Right forelimb (tissue), 1 donor: ENCODE data around the gene CYP2J2.
"Not testable (repeated sequence)": the region's sequence is repeated elsewhere in the genome, so short reads cannot be mapped to it uniquely, and the experiment has no call there.

Source experiments
- DNase-seq: peaks from one replicate; pipeline ENCODE4 v3.0.0-alpha.2; 2018

Gene CYP2J2, protein sequence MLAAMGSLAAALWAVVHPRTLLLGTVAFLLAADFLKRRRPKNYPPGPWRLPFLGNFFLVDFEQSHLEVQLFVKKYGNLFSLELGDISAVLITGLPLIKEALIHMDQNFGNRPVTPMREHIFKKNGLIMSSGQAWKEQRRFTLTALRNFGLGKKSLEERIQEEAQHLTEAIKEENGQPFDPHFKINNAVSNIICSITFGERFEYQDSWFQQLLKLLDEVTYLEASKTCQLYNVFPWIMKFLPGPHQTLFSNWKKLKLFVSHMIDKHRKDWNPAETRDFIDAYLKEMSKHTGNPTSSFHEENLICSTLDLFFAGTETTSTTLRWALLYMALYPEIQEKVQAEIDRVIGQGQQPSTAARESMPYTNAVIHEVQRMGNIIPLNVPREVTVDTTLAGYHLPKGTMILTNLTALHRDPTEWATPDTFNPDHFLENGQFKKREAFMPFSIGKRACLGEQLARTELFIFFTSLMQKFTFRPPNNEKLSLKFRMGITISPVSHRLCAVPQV

GRCh38 chr1:59926381-59927123 lies at the start of gene CYP2J2:
Gene CYP2J2 (minus strand): TSS chr1:59926773. CDS start chr1:59926746, 27 bp downstream.
- DNase-seq: peak; percentile 58

DNA sequence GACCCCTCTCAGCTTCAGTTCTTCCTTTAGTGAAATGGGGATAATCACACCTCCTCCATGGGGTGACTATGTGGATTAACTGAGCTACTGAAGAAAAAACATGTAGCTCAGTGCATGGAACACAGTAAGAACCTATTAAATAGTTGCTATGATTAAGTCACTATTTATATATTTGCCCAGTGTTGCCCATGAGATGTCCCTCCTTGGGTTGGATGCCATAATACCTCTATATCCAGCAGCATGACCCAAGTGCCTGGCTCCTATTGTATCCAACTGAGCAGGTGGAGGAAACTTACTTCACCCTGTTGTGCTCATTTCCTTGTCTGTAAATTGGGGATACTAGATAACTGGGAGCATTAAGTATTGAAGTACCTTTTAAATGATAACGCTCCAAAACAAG lies 47.1 kb upstream of the CYP2J2 start:
- no peak for DNase-seq

DNA sequence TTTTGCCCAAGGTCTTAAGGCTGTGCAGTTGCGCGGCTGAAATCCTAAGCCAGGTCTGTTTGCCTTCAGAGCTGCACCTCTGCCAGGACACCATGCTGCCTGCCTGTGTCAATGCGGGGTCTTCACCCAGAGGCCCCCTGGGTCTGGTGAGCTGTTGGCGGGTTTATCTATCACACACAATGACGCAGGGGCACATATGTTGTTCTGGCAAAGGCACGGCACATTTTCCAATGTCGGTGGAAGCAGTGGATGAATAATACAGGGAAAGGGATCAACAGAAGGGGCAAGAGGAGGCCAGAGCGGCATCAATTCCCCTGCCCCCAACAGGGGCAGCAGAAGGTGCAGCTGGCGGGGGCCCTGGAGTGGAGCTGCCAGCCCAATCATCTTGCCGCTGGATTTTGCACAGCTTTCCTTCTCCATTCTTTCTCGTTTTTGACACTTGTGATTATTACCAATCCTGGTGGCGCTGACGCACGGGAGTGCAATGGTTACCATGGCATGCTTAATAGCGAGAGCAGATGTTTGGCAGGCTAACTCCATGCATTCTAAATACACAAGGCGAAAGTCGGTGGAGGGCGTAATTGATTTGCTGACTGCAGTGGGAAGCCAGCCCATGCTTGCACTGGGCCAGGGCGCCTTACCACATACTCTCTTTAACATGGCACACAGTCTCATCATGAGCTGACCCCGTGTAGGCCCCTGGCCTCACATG lies 45.8 kb upstream of the CYP2J2 start:
- peak; percentile 78 for DNase-seq

DNA sequence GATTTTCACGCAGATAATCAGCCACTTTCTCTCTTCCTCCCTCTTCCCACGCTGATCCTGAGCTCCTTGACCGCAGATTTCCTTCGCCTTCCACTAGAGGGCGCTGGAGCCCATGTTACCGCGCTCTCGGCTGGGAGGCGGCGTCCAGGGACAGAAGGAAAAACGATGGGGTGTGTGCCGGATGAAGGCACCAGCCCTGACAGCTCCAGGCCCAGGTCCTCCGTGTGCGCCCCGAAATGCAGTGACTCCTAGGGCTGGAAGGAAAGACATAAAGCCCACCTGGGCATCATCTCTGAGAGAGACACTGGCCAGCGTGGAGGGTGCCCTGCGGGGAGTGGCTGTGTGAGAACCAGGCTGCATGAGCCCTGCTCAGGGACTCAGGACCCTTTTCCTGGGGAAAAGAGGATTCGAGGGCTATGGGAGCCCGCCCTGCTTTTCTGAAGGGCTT lies 44.9 kb upstream of the CYP2J2 start:
- peak; percentile 91 for DNase-seq

DNA sequence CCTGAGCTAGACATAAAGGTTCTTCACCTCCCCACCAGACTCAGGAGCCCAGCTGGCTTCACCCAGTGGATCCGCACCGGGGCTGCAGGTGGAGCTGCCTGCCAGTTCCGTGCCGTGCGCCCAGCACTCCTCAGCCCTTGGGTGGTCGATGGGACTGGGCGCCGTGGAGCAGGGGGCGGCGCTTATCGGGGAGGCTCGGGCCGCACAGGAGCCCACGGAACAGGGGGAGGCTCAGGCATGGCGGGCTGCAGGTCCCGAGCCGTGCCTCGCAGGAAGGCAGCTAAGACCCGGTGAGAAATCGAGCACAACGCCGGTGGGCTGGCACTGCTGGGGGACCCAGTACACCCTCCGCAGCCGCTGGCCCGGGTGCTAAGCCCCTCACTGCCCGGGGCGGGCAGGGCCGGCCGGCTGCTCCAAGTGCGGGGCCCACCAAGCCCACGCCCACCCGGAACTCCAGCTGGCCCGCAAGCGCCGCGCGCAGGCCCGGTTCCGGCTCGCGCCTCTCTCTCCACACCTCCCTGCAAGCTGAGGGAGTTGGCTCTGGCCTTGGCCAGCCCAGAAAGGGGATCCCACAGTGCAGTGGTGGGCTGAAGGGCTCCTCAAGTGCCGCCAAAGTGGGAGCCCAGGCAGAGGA lies 43.1 kb upstream of the CYP2J2 start:
- DNase-seq: not testable (repeated sequence)

GRCh38 chr1:59968746-59969145 lies 42.2 kb upstream of the CYP2J2 start:
- DNase-seq: not testable (repeated sequence)

GRCh38 chr1:59967780-59968179 lies 41.2 kb upstream of the CYP2J2 start:
- no peak for DNase-seq

DNA sequence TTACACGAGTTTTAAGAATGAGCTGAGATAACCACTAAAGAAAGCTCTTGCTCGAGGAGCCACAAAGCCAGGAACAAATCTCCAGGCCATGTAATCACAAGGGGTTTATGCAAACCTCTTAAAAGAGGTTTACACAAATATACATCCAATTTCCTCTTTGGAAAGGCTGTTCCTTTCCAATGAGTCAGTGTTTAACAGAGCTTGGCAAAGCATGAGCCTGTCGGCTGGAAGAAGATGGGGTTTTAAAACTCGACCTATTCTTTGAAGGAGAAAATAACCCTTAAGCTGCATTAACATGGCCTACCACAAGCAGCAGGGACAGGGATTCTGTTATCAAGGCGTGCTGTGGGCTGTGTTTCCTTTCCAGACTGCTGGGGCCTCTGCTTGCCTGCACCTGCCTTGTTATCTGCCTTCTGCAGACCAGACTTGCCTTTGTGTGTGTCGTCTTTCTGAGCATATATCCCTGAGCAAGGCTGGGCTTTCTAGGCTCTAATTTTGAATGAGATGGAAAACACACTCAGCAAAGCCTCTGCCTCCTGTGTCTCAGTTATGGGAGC lies 40.6 kb upstream of the CYP2J2 start:
- DNase-seq: no peak

- DNase-seq: no peak
Measured at GRCh38 chr1:59952065-59952464, 25.5 kb upstream of the CYP2J2 start.

GRCh38 chr1:59949648-59950047 lies 23.1 kb upstream of the CYP2J2 start:
- DNase-seq: no peak

DNA sequence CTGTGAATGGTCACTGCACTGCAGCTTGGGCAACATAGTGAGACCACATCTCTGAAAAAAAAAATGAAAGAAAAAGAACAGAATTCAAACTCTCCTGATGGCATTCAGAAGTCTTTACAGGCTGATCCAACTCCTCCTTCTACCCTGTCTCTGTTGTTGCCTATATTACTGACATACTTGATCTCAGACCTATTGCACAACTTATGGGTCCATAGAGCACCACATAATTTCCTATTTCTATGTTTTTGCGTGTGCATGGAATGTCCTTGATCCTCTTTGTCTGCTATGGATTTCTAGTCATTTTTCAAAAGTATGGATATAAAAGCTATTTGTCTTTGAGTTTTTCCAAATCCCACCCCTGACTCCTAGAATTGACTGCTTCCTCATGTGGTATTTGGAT lies 22.4 kb upstream of the CYP2J2 start:
- DNase-seq: no peak

DNA sequence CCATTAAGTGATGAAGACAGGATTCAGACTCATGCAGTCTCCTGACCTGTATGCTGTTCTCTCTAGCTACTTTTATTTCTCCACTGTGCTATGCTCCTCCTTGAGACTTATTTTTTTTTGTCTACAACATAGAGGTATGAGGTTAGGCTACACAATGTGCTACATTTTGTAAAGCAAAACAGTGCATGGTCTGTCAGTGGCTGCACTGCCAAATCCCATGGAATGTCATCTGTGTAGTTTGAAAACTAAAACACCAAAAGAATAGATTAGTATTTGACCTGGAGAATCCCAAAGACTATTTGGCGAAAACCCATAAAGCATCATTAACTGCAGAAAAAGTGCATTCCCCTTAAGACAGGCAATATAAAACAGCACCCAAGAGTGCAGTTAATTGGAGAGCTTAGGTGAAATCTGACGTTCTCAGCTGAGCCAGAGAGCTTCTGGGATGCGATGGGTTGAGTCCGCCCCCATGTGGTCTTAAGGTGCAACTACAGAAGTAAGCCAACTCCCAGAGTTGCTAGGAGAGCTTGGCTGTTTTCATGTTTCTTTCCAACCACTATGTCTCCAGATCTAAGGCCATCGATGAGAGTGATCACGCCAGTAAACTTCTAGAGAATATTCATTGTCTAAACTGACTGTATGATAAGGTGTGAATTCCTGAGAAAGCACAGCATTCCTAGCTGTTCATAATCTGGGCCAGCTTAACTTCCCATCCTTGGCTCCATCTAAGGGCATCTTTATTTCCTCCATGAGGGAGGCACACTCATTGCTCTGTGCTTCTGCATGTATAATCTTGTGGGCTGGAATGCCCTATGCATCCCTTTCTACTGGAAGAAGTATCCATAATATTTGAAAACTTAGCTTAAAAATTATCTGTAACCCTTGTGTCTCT lies 20.7 kb upstream of the CYP2J2 start:
- DNase-seq: peak; percentile 61

DNA sequence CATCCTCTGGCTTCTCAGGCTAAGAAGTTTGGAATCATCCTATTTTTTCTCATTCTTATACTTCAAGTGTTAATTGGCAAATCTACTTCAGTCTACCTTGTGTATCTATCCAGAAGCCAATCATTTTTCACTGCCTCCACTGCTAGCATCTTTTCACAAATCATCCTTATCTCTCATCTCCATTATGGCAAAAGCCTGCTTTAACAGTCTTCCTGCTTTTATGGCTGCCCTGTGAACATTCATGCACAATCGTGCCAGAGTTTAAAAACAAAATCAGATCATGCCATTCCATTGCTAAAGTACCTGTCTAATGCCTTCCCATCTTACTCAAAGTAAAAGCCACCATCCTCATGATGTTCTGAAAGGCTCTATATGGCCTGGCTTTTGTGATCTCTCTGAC lies 19.2 kb upstream of the CYP2J2 start:
- DNase-seq: no peak

DNA sequence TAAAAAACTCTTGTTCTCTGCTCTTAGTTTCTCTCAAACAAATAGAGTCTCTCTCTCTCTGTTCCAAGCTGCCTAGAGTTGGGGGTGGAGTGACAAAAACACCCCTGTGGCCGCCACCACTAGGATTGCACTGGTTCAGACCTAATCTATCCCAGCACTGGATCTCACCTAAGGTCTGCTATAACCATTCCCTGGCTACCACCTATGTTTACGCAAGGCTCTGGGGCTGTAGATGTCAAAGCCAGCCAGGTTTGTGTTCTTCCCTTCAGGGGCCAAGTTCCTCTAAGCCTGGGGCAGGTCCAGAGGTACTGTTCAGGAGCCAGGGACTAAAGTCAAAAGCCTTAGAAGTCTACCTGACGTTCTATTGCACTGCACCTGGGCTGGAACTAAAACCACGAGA lies 12.8 kb upstream of the CYP2J2 start:
- no peak for DNase-seq

DNA sequence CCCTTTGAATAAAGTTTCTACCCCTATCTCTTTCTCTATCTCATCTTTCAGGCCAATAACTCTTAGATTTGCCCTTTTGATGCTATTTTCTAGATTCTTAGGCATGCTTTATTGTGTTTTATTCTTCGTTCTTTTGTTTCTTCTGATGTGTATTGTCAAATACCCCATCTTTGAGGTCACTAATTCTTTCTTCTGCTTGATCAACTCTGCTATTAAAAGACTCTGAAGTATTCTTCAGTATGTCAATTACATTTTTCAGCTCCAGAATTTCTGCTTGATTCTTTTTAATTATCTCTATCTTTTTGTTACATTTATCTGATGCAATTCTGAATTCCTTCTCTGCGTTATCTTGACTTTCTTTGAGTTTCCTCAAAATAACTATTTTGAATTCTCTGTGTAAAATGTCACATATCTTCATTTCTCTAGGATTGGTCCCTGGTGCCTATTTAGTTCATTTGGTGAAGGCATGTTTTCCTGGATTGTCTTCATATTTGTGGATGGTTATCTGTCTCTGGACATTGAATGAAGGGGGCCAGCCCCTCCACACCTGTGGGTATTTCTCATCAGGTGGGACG lies 11.2 kb upstream of the CYP2J2 start:
- no peak for DNase-seq

GRCh38 chr1:59936358-59936821 lies 9.8 kb upstream of the CYP2J2 start:
- DNase-seq: no peak

- no peak for DNase-seq
Measured at GRCh38 chr1:59928996-59929395, 2.4 kb upstream of the CYP2J2 start.

- no peak for DNase-seq
Measured at GRCh38 chr1:59927213-59927612, 640 bp upstream of the CYP2J2 start.

GRCh38 chr1:59924653-59925052 lies 1.9 kb downstream of the CYP2J2 start:
- no peak for DNase-seq

DNA sequence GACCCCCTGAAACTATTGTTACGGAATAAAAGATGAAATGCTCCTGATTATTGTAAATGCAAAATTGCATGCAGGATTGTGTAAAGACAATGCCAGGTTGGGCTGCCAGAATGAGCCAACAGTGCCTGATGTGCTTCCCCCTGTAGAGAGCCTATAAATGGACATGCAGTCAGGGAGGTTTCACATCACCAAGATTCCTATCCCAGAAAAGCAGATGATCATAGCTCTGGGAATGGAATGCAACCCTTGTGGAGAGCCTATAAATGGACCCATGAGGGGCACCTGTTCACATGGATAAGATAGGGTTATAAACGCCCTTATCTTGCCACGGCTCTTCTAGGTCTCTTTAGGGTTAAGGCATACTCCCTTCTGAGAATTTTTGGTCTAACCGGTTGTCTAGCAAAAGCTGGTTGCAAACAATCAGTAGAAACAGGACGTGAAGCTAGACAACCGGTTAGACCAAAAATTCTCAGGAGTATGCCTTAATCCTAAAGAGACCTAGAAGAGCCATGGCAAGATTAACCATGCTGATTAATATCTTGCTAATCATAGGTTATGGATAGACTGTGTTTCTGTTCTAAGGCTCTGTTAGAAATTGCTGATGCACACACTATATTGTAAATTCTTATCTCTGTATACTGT lies 5.2 kb downstream of the CYP2J2 start:
- not testable (repeated sequence) for DNase-seq
